HG03457 (cell line): ENCODE data around the gene JAML.

Experiments used
- ATAC-seq: cut with Tn5 transposase; IDR thresholded peaks from one replicate; pipeline ENCODE4 v1.9.1; 2021; ENCODE audit warnings: moderate number of reproducible peaks; ENCODE audit not compliant: unreplicated experiment

The JAML gene

DNA sequence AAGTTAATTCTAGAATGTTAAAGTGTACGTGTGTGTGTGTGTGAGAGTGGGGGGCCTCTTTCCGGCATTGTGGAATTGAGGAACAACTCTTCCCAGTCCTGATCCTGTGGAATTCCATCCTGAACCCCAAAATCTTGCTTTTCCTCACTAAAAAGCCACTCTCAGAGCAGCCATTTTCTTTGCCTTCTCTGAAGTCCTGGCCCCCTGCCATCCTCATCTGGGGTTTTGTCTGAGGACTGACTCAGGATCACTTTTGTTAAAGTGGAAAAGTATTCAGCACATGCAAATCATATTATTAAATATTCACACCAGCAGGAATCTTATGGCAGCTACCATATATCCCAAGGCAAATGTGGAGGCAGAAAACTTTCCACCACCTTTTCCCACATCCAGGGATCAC lies 76.0 kb downstream of the JAML start:
- no peak for ATAC-seq

DNA sequence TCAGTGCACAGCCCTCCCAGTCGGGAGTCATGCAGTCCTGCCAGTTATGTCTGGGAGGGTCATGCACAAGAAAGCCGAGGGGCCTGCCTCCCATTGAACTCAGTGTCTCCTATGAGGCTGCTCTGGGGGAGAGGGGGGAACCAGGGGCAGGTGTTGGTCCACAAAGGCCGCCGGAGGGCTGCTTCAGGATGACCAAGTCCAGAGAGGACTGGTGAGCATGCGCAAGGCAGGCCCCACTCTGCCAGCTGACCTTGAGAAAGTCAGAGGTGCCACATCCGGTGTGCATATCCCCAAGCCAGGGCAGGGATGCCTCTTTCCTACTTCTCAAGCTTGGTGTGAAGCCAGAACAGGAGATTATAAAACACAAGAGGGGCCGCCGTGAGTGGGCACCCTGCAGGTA lies 76.6 kb downstream of the JAML start:
- ATAC-seq: no peak

DNA sequence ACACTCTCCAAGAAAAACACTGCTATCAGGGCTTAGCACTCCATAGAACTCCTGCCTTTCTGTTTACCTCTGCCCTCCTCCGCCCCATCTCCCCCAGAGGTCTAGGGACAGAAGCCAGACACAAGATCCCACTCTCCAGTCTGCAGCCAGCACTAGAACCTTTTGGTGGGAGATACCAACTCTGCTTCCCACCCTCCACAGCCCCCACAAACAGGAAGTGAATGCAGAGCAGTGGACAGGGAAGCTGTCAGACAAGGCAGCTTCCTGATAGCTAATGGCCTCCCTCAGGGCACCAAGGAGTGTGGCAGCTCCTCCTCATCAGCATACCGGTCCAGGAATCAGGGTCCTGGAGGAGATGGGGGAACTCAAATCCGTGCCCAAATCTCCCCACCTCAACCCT lies 77.3 kb downstream of the JAML start:
- ATAC-seq: no peak

DNA sequence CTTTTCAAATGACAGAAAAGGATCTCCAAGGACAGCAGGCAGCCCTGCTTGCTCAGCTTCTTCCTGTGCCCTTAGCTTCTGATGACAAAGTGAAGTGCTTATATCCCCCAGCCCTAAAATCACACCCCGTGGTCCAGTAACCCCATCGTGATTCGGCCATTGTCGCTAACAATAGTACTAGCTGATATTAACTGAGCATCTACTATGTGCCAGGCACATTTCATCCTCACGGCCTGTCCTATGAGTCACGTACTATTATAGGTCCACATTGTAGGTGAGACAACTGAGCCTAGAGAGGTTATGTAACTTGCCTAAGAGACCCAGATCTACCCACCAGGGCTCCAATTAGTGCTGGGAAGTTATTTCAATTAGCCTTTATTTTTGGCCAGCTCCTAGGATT lies 78.3 kb downstream of the JAML start:
- no peak for ATAC-seq

DNA sequence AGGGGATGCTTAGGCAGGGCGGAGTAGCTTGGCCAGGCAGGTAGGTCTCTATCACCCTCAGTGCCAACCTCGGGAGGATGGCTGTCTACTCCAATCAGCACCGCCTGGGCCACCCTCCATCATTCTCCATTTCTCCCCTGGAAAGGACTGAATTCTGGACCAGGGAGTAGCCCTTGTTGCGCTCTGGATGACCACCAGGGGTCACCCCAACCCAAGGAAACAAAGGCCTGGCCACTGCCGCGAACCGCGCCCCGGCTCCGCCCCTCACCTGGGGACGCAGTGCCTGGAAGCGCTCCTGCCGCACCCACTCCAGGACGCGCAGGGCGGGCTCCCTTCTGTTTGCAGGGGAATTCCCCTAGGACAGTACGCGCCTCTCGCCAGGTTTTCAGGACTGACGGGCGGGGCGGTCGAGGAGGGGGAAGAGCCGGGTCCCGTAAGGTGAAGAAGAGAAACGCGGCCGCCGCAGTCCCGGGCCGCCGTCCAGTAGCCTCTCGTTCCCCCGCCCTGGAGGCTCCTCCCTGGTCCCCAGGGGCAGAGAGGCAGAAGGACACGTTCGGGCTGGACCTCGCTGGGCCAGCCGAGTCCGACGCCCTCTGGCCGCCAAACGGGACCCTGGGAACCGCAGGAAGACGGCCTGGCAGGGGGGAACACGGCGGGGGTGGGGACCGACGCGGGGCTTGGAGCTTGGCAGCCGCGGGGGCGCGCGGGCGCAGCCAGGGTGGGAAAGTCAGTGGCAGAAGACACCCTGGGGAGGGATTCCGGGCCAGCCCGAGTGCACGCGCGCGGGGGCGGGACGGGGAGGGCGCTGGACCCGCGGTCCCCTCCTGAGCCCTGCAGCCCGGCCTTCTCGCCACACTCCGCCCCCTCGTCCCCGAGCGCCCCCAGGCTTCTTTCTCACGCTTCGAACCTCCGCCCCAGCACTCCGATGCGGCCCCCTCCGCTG lies 79.3 kb downstream of the JAML start:
- ATAC-seq: peak; percentile 61

DNA sequence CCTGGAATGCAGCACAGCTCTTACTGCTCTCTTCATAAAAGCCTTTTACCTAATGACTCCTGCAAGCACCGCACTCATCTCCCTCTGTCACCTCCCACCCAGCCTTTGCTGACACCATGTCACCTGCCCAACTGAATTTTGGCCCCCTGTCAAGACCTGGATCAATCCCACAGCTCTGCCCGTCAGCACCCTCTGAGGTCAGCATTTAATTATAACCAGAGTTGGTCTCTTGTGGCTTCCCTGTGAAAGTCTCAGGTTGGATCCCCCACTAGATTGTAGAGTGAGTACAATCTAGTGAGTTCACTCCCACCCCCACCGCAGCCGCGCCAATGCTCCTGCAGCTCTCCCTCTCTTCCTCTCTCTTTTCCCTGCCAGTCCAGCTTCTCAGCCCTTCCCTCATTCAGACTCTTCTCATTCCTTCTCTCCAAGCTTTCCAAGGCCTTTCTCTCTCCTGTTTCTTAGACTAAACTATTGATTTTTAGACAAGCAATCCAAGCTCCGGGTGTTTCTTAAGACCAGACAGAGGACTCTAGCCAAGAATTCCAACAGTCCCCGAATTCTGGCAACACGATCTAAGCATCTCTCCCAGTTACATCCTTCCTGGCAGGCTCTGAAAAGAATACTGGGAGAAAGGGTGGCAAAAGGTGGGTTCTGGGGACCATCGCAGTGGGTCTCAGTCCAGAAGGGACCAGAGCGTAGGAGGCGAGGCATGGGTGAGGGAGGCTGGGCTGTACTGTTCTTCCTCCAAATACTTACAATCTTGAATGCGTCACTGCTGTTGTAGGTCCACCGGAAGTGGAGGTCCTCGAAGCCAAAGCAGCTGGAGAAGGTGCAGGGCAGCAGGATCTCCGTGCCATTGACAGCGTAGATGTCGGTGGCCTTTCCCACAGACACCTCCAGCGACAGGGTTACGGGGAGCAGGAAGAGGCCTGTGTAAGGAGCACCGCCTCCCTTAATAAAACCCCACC lies 80.2 kb downstream of the JAML start:
- ATAC-seq: no peak
